HG03439 (cell line): ENCODE results near the gene KAZN.

Experiments
- ATAC-seq: cut with Tn5 transposase; IDR thresholded peaks from one replicate; pipeline ENCODE4 v1.9.1; 2021; ENCODE audit warnings: mild to moderate bottlenecking, moderate library complexity; ENCODE audit not compliant: unreplicated experiment

The KAZN gene

GRCh38 chr1:15094719-15095495 is 496.4 kb downstream of the KAZN start:
- ATAC-seq, result no peak

DNA sequence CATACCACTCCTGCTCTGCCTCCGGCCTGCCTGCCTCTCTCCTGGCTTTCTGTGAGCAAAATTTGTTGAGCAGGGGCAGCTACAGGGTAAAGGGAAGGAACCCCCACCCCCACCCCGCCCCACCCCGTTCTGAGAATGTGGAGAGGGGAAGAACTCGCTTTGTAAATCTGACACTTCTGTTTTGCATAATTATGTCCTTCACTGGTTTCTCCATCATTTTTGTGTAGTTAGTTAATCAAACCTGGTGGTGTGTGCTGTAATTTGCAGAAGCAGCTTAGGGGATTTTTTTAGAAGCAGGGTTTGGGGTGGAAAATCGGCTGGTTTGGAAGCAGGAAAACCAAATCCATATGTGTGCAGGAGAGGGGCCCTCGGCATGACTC is 497.0 kb downstream of the KAZN start:
- no peak for ATAC-seq

- ATAC-seq, result no peak
Observed at GRCh38 chr1:15096293-15096692, 497.8 kb downstream of the KAZN start.

- no peak for ATAC-seq
Observed at GRCh38 chr1:15098176-15099125, 500.0 kb downstream of the KAZN start.

- no peak for ATAC-seq
Observed at GRCh38 chr1:15099441-15100120, 501.1 kb downstream of the KAZN start.

GRCh38 chr1:15100121-15100879 is 501.8 kb downstream of the KAZN start:
- ATAC-seq, result no peak

DNA sequence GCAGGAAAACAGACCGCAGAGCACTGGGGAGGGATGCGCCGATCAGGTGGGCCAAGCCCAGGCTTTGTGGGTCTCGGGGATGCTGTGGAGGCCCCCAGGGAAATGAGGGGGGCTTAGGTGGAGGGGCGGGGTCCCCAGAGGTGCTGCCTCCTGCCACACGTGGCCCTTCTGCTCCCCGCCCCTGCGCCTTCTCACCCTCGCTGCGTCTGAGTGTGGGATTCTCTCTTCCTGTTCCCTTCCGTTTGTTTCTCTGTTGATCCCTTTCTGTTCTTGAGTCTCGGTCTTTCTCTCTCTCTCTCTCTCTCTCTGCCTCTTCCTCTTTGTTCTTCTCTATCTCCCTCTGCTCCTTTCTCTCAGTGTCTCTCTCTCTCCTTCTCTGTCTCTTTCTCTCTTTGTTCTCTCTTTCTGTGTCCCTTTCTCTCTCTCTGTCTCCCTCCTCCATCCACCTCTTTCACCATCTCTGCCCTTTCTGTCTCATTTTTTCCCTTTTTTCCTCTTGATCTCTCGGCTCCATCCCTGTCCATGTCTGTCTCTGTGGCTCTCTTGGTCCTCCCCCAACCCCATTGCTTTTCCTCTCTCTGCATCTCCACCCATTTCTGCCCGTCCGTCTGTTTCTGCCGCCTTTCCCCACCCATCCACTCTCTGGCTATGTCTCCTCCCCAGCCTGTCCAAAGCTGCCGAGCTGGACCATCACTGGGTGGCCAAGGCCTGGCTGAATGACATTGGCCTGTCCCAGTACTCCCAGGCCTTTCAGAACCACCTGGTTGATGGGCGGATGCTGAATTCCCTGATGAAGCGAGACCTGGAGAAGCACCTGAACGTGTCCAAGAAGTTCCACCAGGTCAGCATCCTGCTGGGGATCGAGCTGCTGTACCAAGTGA is 502.6 kb downstream of the KAZN start:
- no peak for ATAC-seq

DNA sequence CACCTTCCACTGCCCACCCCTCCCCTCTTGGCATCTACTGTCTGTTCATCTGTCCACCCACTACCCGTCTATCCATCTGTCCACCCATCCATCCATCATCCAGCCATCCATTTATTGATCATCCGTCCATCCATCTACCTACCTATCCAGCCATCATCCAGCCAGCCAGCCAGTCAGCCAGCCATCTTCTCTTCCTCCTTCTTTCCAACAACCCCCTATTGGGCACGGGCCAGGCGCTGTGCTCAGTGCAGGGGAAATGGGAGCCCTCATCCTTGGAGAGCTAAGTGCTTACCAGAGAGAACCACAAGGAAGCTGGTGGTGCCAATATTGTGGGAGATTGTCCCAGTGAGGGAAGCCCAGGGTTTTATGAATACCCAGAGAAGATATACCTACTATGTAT is 503.3 kb downstream of the KAZN start:
- ATAC-seq, result no peak

GRCh38 chr1:15102646-15103045 is 504.2 kb downstream of the KAZN start:
- ATAC-seq, result no peak

- ATAC-seq, result no peak
Observed at GRCh38 chr1:15103211-15103610, 504.7 kb downstream of the KAZN start.

GRCh38 chr1:15103906-15104305 is 505.4 kb downstream of the KAZN start:
- no peak for ATAC-seq

DNA sequence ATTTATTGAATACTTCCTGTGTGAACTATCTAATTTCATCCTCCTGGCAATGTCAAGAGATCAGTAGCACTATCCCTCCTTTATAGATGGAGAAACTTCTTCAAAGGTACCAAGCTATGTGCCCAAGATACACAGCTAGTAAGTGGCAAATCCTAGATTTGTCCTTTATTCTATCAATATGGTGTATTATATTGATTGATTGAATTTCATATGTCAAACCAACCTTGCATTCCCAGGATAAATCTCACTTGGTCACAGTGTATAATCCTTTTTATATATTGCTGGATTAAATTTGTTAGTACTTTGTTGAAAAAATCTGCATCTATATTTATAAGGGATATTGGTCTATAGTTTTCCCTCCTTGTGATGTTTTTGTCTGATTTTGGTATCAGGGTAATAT is 506.3 kb downstream of the KAZN start:
- ATAC-seq, result no peak

DNA sequence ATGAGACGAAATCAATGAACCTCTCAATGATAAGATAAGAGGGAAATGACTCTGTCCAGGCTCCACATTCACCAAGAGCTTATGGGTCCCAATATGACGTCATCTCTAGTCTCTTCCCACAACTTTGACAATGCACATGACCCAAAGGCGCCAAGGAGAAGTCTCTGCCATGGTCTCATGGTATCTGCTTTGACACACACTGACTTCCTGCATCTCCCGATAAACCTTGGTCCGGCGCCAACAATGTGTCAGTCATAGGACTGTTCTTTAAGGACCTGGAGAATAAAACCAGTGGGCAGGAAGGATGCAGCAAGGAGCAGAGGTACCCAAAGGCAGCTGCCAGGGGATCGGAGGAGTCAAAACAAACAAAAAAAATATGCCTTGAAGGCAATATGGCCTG is 508.1 kb downstream of the KAZN start:
- ATAC-seq, result no peak

GRCh38 chr1:15107058-15107687 is 508.7 kb downstream of the KAZN start:
- ATAC-seq, result no peak

- no peak for ATAC-seq
Observed at GRCh38 chr1:15107911-15108310, 509.4 kb downstream of the KAZN start.

- ATAC-seq, result no peak
Observed at GRCh38 chr1:15110128-15110866, 511.8 kb downstream of the KAZN start.

DNA sequence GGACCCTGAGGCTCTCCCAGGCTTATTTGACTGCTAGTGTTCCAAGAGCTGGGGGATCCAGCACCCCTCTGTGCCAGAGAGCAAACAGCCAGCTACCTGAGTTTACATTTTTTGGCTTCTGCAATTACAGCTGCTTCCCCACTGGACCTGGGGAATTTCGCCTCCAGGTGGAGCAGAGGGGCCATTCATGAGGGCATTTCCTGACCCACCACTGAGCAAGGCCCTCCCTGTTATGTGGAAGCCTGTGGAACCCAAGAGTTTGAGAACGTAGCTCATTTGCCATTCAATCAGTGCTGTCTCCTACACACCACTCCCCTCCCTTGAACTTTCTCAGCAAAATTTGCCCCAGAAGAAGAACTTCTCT is 512.4 kb downstream of the KAZN start:
- no peak for ATAC-seq

DNA sequence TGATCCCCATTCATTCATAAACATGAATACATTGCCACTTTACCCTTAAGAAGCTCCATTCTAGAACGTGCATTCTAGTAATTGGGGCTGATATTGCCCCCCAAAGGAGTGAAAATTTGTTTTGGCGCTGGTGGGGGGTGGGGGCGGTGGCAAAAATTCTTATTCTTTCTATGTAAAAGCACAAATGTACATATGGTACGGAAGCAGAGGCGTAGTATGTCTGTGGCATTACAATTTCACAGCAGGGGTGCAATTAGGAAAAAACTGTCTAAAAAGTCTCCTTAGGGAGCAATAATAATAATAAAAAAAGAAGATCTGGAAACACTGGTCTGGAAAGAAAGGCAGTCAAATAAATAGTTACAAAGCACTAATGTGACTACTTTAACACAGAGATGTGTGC is 514.7 kb downstream of the KAZN start:
- no peak for ATAC-seq

DNA sequence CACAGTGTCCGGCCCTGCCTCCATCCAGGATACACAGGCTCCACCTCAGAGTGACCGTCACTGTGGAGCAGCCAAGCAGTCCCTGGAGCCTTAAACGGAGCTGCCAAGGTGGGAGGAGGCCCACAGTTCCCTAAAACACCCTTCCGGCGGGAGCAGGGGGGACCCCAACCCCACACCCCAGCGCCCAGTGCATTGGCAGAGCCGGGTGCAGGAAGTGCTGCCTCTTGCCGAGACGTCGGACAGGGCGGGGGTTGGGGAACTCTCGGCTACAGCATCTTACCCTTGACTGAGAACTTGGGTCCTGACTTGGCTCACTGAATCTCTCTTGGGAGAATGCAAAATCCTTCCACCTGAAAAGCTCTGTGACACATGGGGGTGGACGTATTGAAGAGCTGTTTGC is 516.4 kb downstream of the KAZN start:
- ATAC-seq, result no peak
